ENCODE measurements around the gene FNBP1.
"Not testable (repeated sequence)": the region's sequence is repeated elsewhere in the genome, so short reads cannot be mapped to it uniquely, and the experiment has no call there.

The FNBP1 gene

GRCh38 chr9:130021842-130022241 is 21.1 kb downstream of the FNBP1 start:
- DNase-seq (ENCODE audit: low spot score), result not testable (repeated sequence)

- no peak for DNase-seq (ENCODE audit: low spot score)
Observed at GRCh38 chr9:130021123-130021522, 21.9 kb downstream of the FNBP1 start.

- DNase-seq (ENCODE audit: low spot score), result no peak
Observed at GRCh38 chr9:130020618-130021017, 22.4 kb downstream of the FNBP1 start.

- no peak for DNase-seq (ENCODE audit: low spot score)
Observed at GRCh38 chr9:130018265-130018664, 24.7 kb downstream of the FNBP1 start.

GRCh38 chr9:130017510-130017909 is 25.5 kb downstream of the FNBP1 start:
- not testable (repeated sequence) for DNase-seq (ENCODE audit: low spot score)

GRCh38 chr9:130017076-130017475 is 25.9 kb downstream of the FNBP1 start:
- no peak for DNase-seq (ENCODE audit: low spot score)

GRCh38 chr9:130015353-130016019 is 27.5 kb downstream of the FNBP1 start:
- no peak for DNase-seq (ENCODE audit: low spot score)

- no peak for DNase-seq (ENCODE audit: low spot score)
Observed at GRCh38 chr9:130013326-130013725, 29.7 kb downstream of the FNBP1 start.

GRCh38 chr9:130010151-130010988 is 32.6 kb downstream of the FNBP1 start:
- no peak for DNase-seq (ENCODE audit: low spot score)

- not testable (repeated sequence) for DNase-seq (ENCODE audit: low spot score)
Observed at GRCh38 chr9:130009546-130009945, 33.4 kb downstream of the FNBP1 start.

GRCh38 chr9:130008538-130008937 is 34.5 kb downstream of the FNBP1 start:
- no peak for DNase-seq (ENCODE audit: low spot score)

GRCh38 chr9:130006952-130007351 is 36.0 kb downstream of the FNBP1 start:
- DNase-seq (ENCODE audit: low spot score), result not testable (repeated sequence)

GRCh38 chr9:130003943-130004552 is 38.9 kb downstream of the FNBP1 start:
- DNase-seq (ENCODE audit: low spot score), result no peak

- DNase-seq (ENCODE audit: low spot score), result no peak
Observed at GRCh38 chr9:130002320-130002719, 40.7 kb downstream of the FNBP1 start.

- DNase-seq (ENCODE audit: low spot score), result no peak
Observed at GRCh38 chr9:130001190-130001589, 41.8 kb downstream of the FNBP1 start.

GRCh38 chr9:129999141-129999510 is 43.9 kb downstream of the FNBP1 start:
- DNase-seq (ENCODE audit: low spot score), result no peak

GRCh38 chr9:129998491-129999140 is 44.4 kb downstream of the FNBP1 start:
- no peak for DNase-seq (ENCODE audit: low spot score)

GRCh38 chr9:129997706-129998105 is 45.3 kb downstream of the FNBP1 start:
- DNase-seq (ENCODE audit: low spot score), result not testable (repeated sequence)

- no peak for DNase-seq (ENCODE audit: low spot score)
Observed at GRCh38 chr9:129996161-129996830, 46.7 kb downstream of the FNBP1 start.

GRCh38 chr9:129995409-129996160 is 47.4 kb downstream of the FNBP1 start:
- no peak for DNase-seq (ENCODE audit: low spot score)

GRCh38 chr9:129994882-129995281 is 48.1 kb downstream of the FNBP1 start:
- no peak for DNase-seq (ENCODE audit: low spot score)

Data from hematopoietic multipotent progenitor cell treated with erythropoietin and hydrocortisone succinate and interleukin-3 and kit ligand, for 15 days (in vitro differentiated cells).